Activated CD4-positive, alpha-beta T cell treated with anti-CD3 and anti-CD28 coated beads, Interleukin-2, Interleukin-4, amounts not matched to agents 100 ng/mL and 50 ng/mL, durations not matched to agents 16 hours and 8 hours (primary cell): ENCODE results near the gene EPN2.

Experiments
- DNase-seq: peaks from one replicate; pipeline ENCODE4 v3.0.0-alpha.2; 2020; ENCODE audit warnings: low spot score

The EPN2 gene

DNA sequence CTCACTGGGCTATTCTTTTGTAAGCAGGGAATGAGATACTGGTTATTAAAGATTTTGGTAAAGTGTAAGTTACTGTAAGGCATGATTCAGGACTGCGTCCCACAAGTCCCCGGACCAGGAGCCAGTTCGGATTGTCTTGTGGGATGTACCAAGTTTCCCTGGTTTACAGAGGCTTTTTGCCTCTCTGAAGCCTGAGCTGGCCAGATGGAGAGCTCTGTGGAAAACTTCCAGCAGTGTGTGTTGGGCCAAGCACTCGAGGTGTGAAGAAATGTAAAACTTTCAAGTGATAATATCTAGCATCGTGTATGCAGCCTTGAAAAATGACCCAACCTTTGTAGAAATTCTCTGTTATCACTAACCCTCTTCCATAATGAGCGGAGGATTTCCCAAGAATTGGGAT is 2.4 kb downstream of the EPN2 start:
- DNase-seq, result no peak

GRCh38 chr17:19242323-19242722 is 5.2 kb downstream of the EPN2 start:
- DNase-seq, result no peak

DNA sequence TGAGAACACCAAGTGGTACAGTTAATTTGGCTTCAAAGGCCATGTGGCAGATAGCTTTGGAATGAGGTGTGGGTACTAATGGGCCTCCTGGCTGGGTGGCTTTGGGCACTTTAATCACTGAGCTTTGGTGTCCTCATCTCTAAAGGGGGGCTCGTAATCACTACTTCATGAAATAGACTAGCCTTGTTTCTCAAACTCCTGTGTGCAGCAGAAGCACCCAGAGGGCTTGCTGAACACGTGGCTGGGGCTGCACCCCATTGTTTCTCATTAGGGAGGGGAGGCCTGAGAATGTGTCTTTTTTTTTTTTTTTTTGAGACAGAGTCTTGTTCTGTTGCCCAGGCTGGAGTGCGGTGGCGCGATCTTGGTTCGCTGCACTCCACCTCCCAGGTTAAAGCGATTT is 5.8 kb downstream of the EPN2 start:
- DNase-seq, result no peak

DNA sequence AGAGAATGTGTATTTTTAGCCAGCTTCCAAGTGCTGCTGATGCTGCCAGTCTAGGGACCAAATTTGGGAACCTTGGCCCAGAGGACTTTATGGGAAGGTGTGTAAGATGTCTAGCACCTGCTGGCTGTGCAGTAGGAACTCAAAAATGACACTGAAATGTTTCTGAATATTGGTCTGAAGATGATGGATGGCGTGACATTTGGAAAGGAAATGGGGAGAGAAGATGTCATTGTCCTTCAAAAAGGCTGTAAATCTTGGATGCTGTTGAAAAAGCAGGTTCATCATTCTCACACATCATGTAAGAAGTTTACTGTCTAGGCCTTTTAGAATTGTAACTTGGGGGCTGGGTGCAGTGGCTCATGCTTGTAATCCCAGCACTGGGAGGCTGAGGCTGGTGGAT is 6.7 kb downstream of the EPN2 start:
- DNase-seq, result no peak

DNA sequence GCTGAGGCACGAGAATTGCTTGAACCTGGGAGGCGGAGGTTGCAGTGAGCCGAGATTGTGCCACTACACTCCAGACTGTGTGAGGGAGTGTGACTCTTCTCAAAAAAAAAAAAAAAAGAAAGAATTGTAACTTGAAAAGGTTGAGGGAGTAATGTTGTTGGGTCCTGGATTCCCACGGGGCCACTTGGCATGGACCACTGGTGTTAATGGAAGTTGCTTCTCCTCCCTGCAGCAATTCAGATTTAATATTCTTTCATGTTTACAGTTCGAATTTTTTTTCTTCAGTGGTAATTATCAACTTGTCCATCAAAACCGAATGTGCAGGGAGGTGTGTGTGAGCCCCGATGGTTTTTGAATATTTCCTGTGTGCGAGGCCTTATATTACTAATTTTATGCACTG is 7.2 kb downstream of the EPN2 start:
- DNase-seq, result no peak

- no peak for DNase-seq
These were observed 7.6 kb downstream of the EPN2 start for GRCh38 chr17:19244781-19245180.

DNA sequence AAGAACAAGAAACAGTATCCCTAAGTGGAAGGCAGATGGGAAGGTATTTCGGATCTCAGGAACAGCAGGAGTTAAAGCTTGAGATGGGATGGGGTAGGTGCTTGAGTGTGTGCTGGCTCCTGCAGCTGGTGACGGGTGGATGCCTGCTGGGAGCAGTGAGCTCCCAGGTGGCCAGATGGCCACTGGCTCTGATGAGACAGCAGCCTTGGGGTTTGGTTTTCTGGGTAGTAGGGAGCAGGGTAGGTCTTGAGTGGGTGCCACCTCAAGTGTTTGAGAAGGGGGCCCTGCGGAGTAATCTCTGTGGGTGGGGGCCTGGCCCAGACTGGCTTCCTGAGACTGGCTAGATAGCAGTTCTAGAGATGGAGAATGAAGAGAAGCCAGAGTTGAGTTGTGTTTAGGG is 10.3 kb downstream of the EPN2 start:
- no peak for DNase-seq

GRCh38 chr17:19248151-19248927 is 11.2 kb downstream of the EPN2 start:
- no peak for DNase-seq

DNA sequence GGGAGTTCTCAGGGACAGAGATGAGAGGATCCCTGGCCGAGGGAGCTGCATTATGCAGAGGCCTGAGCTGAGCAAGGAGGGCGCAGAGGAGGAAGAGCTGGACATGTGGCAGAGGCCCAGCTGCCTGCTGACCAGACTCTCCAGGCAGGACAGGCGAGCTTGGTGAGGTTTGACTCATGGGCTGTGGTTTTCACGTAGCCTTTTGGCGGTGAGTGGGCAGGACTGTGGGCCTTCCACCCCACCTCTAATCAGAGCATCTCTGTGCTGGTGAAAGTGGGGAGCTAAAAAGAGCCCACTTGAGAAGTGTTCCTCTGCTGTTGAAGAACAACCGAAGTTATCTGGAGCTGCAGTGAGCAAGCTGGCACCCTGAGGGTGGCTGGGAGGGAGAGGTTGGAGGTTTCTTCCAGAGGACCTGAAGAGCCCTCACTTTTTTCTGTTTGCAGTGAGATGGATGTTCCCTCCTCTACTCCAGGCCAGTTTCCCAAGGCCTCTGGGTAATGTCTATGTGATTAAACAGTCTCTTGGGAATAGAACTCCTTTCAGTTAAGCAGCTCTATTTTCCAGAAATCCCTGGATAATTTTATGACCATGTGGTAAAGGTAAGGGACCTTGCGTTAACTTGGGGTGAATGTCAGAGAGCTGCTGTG is 11.9 kb downstream of the EPN2 start:
- no peak for DNase-seq

GRCh38 chr17:19249681-19250080 is 12.5 kb downstream of the EPN2 start:
- DNase-seq, result no peak

DNA sequence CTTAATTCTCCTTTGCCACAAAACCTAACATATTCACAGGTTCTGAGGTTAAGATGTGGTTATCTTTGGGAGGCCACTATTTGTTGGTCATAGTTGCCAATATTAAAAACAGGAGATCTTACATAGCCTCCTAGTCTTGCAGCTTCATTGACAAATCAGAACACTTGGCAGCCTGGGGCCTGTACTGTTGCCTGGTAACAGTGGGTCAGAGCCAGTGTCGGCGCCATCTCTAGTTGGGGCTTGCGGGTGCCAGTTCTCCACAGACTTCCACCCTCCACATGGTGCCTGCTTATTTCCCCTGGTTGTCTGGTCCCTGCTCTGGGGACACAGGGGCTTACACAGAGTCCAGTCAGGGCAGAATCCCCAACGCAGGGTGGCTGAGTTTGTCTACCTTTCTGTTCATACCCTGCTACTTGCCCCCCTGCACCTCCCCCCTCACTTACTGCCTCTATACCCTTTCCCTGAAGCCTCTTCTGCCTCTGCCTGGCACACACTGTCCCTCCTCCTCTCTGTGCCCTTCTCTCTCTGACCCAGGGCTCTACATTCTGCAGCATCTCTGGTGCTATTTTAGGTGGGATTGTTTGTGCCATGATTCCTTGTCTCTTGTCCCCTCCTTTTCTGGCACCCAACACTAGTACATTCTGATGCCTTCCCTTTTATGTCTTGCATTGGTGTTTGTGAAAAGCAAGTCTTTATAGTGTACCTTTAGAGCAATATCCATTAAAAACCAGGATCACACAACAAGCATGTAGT is 13.4 kb downstream of the EPN2 start:
- no peak for DNase-seq

GRCh38 chr17:19253112-19253511 is 15.9 kb downstream of the EPN2 start:
- DNase-seq, result no peak

GRCh38 chr17:19254651-19255050 is 17.5 kb downstream of the EPN2 start:
- no peak for DNase-seq

GRCh38 chr17:19255279-19255678 is 18.1 kb downstream of the EPN2 start:
- DNase-seq, result no peak

- DNase-seq, result no peak
These were observed 21.2 kb downstream of the EPN2 start for GRCh38 chr17:19258371-19258770.

DNA sequence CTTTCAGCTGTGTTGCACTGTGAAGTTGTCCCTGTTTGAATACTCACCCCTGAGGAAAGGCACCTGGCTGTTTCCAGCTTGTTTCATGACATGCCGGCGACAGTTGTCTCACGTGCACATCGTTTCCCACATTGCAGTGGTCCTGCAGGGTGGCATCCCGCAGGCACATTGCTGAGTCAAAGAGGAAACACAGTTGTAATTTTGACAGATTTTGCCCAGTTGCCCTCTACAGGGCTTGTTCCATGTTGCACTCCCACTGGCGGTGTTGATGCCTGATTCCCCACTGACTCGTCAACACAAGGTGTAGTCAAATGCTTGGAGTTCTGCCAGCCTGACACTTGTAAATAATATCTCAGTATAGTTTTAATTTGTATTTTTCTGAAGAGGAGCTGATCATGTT is 23.8 kb downstream of the EPN2 start:
- peak; percentile 21 for DNase-seq

- no peak for DNase-seq
These were observed 24.3 kb downstream of the EPN2 start for GRCh38 chr17:19261426-19261825.

GRCh38 chr17:19262650-19263631 is 25.8 kb downstream of the EPN2 start:
- peak; percentile 62 for DNase-seq

GRCh38 chr17:19263641-19264051 is 26.5 kb downstream of the EPN2 start:
- DNase-seq, result no peak

- DNase-seq, result no peak
These were observed 27.1 kb downstream of the EPN2 start for GRCh38 chr17:19264268-19264667.

GRCh38 chr17:19264681-19265080 is 27.5 kb downstream of the EPN2 start:
- no peak for DNase-seq

DNA sequence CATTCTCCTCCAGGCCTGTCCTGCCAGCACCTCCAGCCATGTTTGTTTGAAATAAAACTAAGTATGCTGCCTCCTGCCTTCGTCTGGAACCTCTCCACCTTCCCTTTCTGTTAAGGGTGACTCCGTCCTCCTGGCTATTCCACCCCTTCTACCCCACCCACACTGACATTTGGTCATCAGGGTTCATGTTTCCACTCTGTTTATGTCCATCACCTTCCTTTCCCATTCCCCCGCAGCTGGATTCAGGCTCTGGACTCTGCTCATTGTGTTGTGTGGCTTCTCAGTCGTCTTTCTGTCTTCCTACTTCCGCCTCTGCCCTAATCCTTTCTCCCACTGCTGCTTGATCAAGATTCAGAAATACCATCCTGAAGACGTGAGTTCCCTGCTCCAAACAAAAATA is 28.6 kb downstream of the EPN2 start:
- no peak for DNase-seq
